Ramos (cell line): Measurements from ENCODE around the gene OR5AK2.
"Not testable (repeated sequence)": the region's sequence is repeated elsewhere in the genome, so short reads cannot be mapped to it uniquely, and the experiment has no call there.

Experiments used
- in situ Hi-C: fragments of 300-500 bp; cut with MboI; formaldehyde crosslinking; loops from one replicate; pipeline ENCODE4 v1.14.3; 2022; ENCODE audit warnings: low sequenced_read_pairs; ENCODE audit not compliant: unreplicated experiment

The OR5AK2 gene, protein sequence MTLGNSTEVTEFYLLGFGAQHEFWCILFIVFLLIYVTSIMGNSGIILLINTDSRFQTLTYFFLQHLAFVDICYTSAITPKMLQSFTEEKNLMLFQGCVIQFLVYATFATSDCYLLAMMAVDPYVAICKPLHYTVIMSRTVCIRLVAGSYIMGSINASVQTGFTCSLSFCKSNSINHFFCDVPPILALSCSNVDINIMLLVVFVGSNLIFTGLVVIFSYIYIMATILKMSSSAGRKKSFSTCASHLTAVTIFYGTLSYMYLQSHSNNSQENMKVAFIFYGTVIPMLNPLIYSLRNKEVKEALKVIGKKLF

DNA sequence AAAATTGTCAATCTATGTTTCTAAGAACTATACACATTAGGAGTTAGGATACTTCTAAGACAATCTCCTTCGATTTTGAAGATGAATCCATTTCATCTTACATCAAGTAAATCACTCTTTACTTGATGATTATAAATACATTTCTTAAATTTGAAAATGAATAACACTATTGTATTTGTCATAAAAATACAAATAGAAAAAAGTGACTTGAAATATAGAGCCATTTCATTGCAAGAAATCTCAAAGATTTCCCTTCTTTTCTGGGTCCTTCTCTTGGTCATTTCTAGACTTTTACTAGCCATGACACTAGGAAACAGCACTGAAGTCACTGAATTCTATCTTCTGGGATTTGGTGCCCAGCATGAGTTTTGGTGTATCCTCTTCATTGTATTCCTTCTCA, at the start of gene OR5AK2:
TSS of gene OR5AK2 (plus strand) at position 301 of the 400 bp plus-strand sequence. CDS start at position 301, 0 bp downstream.
- in situ Hi-C loops: no loop called here

DNA sequence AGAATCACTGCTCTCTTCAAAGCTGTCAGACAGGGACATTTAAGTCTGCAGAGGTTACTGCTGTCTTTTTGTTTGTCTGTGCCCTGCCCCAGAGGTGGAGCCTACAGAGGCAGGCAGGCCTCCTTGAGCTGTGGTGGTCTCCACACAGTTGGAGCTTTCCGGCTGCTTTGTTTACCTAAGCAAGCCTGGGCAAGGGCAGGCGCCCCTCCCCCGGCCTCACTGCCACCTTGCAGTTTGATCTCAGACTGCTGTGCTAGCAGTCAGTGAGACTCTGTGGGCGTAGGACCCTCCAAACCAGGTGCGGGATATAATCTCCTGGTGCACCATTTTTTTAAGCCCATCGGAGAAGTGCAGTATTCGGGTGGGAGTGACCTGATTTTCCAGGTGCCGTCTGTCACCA, 43.2 kb upstream of the OR5AK2 start:
- in situ Hi-C loops: not testable (repeated sequence)

DNA sequence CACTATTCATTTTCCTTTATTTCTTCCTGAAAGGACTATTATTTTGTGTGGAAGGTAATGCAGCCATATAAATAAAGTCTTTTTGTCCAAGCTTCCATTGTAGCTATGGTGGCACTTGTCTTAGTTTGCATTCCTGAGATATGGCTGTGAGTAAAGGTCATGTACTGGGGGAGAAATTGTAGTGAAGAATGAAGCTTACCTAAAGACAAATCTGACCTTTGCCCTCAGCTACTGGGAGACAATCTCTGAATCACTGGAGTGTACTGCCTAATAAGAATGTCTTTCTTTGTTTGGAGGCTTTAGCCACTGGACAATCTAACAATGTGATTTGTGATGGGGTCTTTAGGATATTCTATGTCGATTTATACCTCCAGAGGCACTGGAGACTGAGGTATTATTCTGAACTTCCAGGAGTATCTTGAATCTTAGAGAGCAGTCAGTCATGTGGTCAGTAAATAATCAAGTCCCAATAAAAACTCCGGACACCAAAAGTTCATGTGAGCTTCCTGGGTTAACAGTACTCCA, 39.7 kb upstream of the OR5AK2 start:
- in situ Hi-C loops: no loop called here

DNA sequence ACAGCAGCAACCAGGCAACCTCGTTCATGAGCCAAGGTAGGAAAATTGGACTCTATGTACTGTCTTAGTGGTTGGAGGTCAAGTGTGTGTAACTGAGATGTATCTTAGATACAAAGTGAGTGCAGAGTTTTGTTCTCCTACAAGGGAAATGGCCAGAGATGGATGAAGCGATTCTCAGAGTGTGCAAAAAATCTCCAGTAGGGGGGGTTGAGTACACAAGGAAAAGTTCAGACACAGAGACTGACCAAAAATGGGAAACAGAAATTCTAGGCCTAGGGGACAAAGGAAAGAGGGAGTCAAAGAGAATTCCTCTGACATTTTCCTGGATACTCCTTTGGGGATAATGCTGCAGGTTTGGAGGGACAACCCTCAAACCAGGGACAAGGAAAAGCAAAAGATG, 38.2 kb upstream of the OR5AK2 start:
- in situ Hi-C loops: no loop called here

DNA sequence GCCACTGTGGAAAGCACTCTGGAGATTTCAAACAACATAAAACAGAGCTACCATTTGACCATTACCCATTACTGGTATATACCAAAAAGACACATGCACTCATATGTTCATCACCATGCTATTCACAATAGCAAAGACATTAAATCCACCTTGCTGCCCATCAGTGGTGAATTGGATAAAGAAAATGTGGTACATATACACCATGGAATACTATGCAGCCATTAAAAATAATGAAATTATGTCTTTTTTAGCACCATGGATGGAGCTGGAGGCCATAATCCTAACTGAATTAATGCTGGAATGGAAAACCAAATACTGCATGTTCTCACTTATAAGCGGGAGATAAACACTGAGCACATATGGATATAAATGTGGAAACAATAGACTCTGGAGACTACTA, 34.8 kb upstream of the OR5AK2 start:
- in situ Hi-C loops: not testable (repeated sequence)

DNA sequence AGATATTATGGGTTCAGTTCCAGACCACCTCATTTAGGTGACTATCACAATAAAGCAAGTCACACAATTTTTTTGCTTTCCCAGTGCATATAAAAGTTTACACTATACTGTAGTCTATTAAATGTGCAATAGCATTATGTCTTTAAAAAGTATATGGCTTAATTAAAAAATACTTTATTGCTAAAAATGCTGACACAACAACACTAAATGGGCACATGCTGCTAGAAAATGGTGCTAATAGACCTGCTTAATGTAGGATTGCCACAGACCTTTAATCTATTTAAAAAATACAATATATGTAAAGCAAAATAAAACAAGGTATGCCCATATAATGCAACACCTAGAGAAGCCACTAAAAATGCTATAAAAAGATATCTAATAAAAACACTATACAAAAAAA, 27.1 kb upstream of the OR5AK2 start:
- in situ Hi-C loops: no loop called here

DNA sequence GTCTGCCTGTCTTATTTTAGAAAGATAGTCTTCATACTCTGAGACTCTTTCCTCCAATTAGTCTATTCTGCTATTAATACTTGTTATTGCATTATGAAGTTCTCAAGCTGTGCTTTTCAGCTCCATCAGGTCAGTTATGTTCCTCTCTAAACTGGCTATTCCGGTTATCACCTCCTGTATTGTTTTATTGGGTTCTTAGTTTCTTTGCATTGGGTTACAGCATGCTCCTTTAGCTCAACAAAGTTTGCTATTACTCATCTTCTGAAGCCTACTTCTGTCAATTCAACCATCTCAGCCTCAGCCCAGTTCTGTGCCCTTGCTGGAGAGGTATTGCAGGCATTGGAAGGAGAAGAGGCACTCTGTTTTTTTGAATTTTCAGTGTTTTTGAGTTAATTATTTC, 21.0 kb upstream of the OR5AK2 start:
- in situ Hi-C loops: no loop called here

DNA sequence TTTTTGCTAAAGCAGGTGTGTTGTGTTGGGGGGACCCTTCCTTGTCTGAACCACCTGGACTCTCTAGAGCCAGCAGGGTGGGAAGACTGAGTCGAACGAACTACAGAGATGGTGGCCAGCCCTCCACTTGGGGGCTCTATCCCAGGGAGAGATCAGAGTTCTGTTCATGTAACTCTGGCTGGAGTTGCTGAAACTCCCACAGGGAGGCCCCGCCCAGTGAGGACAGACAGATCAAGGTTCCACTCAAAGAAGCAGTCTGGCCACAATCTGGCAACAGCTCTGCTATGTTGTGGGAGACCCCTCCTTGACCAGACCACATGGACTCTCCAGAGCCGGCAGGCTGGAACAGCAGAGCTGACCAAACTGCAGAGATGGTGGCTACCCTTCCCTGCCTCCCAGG, 20.2 kb upstream of the OR5AK2 start:
- in situ Hi-C loops: no loop called here

DNA sequence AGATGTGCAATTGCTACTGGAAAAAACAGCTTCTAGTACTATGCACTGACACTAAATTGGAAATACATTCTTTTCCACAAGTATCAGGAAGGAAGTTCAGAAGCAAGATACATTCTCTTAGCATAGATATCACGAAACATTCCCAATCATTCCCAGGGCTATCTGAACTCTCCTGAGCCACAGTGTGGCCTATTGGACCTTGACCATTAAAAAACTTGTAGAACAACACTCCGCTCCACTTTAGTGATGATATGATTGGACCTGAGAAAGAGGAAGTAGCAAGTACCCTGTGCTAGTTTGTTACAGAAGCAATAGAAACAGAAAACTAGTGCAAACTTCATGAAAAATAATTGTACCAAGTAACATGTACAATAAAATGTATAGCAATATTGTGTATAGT, 11.4 kb upstream of the OR5AK2 start:
- in situ Hi-C loops: no loop called here

DNA sequence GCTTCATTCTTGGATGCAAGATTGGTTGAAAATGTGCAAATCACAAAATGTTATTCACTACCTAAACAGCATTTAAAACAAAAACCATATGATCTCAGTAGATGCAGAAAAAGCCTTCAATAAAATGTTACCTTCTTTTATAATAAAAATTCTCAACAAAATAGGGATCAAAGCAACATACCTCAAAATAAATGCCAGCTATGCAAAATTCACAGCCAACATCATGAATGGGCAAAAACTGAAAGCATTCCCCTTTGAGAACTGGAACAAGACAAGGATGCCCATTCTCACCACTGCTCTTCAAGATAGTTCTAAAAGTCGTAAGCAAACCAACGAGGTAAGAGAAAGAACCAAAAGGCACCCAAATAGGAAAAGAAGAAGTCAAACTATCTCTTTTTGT, 2.0 kb downstream of the OR5AK2 start:
- in situ Hi-C loops: no loop called here

DNA sequence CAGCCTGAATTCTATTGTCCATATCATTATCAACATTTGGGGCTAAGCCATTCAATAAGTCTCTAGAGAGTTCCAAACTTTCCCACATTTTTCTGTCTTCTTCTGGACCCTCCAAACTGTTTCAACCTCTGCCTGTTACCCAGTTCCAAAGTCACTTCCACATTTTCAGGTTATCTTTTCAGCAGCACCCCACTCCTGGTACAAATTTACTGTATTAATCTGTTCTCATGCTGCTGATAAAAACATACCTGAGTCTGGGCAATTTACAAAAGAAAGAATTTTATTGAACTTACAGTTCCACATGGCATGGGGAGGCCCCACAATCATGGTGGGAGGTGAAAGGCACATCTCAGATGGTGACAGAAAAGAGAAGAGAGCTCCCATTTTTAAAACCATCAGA, 5.8 kb downstream of the OR5AK2 start:
- in situ Hi-C loops: no loop called here

DNA sequence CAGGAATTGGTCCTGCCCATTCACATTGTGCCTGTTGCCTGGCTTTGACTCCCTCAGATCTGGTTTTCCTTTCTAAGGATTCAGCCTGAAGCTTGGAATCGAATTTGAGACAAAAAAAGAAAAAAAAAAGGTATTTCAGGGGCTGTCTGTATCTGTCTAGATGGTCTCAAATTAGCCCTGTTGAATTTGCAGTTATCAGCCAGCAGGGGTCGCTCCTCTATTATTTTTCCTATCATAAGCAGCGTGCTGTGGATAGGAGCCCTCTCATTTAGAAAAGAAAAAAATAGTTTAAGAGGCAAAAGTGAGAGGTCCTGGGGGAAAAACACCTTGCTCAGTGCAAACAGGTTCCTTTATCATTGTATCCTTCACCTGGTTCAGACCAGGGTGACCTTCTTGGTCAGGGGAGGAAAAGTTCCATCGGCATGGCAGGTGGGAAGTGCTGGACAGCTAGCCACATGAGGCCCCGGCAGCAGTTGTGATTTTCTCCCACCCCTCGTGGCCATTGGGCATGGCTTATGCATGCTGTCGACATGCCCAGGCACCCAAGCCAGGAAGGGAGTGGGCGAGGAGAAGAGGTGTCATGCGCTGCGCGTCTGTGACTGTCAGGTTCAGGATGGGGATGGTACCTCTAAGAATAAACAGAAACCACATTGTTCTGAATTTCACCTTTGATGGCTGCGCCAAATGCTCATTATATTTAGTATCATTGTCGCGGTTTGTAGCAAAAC, 13.1 kb downstream of the OR5AK2 start:
- in situ Hi-C loops: no loop called here

DNA sequence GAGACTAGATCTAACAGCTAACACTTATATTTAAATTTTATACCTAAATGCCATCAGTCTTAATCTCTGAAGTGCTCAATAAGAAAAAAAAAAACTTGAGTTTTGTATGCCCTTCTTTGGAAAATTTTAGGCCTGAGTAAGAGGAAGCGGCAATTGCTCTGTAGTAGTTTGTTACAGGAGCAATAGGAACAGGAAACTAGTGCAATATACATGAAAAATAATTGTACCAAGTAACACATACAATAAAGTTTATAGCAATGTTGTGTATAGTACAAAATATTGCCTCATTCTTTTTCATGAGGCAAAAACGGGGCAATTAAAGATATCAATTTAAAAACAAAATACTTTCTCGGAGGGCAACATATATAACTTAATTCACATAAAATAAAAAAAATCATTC, 19.7 kb downstream of the OR5AK2 start:
- in situ Hi-C loops: no loop called here

DNA sequence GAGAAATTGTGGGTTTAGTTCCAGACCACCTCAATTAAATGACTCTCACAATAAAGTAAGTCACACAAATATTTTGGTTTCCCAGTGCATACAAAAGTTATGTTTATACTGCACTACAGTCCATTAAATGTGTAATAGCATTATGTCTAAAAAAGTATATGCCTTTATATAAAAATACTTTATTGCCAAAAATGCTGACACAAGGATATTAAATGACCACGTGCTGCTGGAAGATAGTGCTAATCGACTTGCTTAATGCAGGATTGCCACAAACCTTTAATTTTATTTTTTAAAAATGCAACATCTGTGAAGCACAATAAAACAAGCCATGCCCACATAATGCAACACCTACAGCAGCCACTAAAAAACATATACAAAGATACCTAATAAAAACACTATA, 27.0 kb downstream of the OR5AK2 start:
- in situ Hi-C loops: no loop called here

DNA sequence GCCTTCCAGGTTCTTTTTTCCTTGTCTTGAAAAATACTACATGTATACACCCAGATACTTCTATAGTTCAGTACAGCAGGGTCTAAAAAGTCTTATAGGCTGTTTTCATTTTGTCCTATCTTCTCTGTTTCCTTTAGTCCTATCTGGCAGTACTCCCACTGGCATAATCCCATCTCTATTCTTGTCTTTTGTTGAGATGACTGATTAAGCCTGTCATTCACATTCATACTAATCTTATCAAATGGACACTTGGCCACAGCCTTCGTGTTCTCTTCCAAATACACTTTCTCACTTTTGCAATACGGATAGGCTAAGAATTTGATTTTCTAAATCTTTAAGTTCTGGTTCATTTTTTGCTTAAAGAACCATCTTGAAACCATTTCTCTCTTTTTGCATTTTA, 42.8 kb downstream of the OR5AK2 start:
- in situ Hi-C loops: no loop called here
